GM21723 (cell line): ENCODE results near the gene COL23A1.
"Not testable (repeated sequence)": the region's sequence is repeated elsewhere in the genome, so short reads cannot be mapped to it uniquely, and the experiment has no call there.

Source experiments
- ATAC-seq: cut with Tn5 transposase; IDR thresholded peaks from one replicate; pipeline ENCODE4 v1.9.1; 2021; ENCODE audit warnings: mild to moderate bottlenecking, moderate library complexity; ENCODE audit not compliant: unreplicated experiment

Gene COL23A1

GRCh38 chr5:178317727-178318126 is 272.5 kb downstream of the COL23A1 start:
- ATAC-seq: not testable (repeated sequence)

GRCh38 chr5:178314961-178315820 is 275.0 kb downstream of the COL23A1 start:
- no peak for ATAC-seq

DNA sequence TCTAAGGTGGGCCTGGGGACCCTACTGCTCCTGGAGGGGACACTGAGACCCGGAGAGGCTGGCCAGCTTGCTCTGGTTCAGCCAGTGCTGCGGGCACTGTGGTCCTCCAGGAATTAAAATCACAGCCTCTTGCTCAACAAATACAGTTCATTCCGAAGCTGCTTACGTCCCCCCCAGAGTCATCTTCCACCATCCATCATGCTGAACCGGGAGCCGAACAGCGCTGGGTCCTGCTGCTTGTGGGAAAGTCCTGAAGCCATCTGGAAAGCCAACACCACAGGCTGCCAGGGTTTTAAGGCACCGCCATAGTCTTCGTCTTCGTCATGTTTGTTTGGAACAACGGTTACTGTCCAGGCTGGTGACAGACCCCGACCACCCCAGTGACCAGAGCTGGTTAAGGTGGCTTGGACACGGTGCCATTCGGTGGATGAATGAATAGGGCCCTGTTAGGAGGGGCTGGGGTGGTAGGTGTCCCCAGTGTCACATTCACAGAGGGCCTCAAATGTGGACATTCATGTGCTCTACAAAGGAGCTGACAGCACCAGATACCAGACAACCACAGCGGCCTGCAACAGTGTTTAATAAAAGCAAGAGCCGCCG is 276.0 kb downstream of the COL23A1 start:
- no peak for ATAC-seq

- no peak for ATAC-seq
Measured at GRCh38 chr5:178313316-178313715, 276.9 kb downstream of the COL23A1 start.

GRCh38 chr5:178312880-178313282 is 277.3 kb downstream of the COL23A1 start:
- no peak for ATAC-seq

DNA sequence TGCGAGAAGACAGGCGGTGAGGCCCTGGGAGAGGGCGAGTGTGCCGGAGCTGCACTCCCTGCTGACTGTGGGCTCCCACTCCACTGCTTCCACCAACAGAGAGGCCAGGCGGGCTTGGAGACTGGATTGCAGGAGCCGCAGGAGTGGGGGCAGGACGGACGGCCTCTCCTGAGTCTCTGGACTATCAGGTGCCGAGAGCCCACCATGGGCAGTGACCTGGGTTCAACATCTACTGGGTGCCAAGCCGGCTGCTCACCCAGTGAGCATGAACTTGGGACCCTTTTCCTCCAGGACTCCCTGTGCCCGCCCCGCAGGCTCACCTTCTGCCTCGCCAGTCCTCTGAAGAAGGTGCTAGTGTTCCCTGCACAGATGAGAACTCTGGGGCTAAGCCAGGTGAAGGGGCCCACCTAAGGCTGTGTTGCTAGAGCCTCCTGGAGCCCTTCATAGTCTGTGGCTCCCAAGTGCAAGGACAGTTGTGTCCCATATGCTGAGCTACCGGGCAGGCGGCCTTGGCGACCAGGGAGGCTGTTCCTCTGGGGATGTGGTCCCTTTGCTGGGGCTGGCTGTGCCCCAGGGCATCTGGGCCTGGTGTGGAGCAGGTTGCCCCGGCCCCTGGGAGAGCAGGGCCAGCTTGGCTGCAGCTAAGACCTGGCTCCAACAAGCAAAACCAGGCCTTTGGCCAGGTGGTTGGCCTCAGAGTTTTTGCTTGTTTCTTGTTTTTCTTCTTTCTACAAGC is 279.9 kb downstream of the COL23A1 start:
- ATAC-seq: no peak

DNA sequence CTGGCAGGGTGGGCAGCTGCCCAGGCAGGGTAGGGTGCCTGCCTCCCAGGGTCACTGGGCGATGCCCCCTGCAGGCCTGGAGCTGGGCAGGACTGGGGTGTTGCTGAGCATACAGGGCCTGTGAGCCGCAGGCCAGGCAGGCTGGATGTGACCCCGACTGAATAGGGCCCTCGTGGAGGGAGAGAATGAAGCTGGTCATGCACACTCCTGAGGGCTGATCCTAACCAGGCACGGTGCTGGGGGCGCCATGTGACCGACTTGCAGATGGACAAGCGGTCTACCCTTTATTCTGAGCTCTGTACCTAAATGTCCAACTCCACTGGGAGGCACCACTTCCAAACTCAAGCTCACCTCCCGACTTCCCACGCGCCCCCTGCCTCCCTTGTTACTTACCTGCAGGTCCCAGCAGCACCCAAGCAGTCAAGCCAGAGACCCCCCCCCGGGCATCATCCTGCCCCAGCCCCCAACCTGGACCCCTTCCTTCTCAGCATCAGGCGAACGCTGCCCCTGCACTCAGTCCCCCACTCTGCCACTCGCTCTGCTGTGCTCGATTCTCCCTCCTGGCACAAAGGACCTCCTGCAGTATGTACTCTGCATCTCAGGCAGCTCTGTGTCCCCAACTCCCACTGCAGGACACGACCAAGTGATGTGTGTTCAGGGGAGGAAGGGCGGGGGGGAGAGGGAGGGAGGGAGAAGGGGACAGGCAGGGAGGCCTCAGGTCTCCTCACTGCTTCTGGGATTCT is 280.8 kb downstream of the COL23A1 start:
- no peak for ATAC-seq

DNA sequence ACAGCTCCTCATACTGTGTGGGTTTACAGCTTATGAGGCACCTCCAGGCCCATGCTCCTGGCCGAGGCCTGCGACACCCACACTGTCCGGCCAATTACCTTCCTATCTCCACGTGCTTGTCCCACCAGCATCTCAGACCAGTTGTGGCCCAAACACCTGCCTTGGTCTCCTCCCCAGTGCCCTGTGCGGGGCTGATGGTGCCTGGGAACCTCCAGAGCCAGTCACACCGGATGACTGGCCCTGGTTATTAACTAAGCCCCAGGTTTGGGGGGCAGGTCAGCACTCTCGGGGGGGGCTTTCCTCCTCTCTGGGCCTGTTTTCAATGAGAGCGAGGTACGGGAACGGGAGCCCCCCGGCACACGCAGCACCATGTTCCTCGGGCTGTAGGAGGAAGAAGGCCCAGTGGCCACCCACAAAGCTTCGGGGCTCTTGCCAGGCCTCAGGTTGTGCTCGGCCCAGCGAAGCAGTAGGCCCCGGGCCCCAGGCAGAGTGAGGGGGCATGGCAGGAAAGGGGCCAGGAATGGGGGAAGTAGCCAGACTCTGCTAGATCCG is 281.6 kb downstream of the COL23A1 start:
- ATAC-seq: no peak

DNA sequence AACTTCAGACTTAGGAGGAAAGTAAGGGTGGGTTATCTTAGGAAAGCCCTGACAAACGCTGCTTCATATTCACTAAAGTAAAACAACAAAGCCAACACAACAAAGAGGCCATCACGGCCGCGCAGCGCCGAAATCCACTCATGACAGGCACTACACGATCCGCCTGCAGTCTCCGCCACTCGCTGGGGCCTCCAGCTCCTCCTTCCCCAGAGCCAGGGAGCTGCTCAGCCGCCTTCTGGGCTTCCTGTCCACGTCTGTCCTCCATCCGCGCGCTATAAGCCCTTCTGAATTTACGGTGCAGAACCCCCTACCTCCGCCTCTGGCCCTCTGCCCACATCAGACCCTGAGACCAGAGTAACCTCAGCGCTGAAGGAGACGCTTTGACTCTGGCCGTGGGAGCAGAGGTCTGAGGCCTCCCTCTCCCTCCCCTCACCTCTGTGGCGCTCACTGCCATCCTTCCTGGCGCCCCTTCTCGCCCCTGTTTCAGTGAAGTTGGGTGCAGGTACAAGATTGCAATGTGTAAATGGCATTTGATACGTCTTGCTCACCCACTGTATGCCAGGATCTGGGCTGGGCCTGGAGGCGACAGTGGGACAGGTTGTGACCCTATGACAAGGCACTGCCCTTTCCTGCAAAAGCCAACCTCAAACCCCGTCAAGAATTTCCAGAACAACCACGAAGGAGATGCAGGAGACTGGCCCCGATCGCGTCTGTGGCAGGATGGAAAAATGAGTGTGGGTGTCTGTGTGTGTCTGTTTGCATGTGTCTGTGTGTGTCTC is 282.7 kb downstream of the COL23A1 start:
- no peak for ATAC-seq

DNA sequence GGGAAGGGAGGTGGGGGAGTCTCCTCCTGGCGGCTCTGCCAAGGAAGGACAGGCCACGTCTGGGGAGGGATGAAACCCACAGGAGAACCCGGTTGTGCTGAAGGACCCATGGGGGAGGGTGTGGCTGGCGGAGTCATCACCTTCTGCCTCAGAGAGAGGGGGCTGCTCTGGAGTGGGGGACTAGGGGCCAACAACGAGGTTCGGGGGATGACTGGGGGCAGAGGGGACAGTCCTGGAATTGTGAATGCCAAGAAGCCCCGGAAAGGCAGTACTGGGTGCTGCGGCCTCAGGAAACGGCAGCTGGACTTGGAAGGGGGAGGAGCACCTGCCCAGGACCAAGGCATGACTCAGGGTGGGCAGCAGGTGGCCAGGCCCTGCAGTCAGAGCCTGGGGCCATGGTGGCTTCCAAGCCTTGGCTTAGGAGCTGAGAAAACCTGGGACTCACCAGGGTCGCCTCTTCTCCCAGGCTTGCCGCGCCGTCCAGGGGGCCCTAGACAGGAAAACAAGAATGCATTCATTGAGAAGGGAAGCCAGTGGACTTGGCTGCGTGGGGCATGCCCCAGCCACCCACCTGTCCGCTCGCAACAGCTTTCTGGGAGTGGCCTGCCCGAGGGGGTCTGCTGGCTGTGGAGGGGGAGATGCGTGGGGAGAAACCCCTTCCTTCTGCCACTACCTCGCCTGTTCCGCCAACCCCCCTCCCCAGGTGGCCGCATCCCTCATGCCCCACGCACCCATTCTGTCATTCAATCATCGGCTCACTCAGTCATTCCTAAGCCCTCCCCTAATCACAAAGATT is 283.6 kb downstream of the COL23A1 start:
- ATAC-seq: no peak

- no peak for ATAC-seq
Measured at GRCh38 chr5:178305801-178306200, 284.4 kb downstream of the COL23A1 start.

DNA sequence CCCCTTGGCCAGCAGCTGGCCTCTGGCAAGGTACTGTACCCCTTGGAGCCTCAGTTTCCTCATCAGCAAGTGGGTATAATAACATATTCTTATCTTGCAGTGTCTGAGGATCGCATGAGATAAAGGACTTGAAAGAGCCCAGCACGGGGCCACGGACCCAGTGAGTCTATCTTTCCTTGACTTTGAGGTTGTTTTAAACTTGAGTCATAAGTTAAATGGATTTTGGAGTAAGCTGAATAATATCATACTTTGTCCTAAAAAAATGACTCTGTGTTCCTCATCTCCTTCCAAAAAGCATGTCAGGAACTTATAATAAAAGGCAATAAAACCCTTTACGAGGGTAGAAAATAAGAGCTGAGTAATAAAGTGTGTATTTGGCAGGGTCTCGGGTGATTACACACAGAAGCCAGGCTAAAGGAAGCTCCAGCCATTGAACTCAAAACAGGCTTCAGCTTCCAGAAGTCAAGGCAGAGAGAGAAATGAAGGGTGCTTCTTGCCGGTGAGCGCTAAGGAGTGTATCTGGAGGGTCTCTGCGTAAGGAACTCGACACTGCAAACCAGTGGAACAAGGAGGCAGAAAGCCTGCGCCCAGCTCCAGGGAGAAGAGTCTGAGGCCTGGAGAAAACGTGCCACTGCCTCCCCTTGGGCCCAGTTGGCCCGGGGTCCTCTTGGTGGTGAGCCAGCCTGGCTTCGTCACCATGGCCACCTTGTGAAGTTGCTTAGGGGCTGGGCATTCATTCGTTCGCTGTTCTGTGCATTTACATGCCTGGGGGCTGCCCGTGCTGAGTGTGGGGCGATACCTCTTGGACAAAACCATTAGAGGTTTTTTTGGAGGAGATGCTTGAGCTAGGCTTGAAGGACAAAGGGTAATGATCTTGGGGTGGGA is 285.2 kb downstream of the COL23A1 start:
- no peak for ATAC-seq

DNA sequence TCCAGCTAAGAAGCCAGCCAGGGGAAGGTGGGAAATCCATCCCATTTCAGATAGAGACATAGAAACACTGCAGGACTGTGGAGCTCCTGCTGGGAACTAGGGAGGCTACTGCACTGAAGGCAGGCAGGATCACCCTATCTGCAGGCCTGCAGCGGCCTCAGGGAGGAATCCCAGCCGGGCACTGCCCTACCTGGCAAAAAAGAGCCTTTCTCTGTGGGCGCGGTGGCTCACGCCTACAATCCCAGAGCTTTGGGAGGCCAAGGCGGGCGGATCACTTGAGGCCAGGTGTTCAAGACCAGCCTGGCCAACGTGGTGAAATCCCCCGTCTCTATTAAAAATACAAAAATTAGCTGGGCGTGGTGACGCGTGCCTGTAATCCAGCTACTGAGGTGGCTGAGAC is 286.2 kb downstream of the COL23A1 start:
- no peak for ATAC-seq

GRCh38 chr5:178302321-178302720 is 287.9 kb downstream of the COL23A1 start:
- not testable (repeated sequence) for ATAC-seq

GRCh38 chr5:178301641-178302040 is 288.6 kb downstream of the COL23A1 start:
- no peak for ATAC-seq

- no peak for ATAC-seq
Measured at GRCh38 chr5:178298283-178298807, 291.8 kb downstream of the COL23A1 start.

DNA sequence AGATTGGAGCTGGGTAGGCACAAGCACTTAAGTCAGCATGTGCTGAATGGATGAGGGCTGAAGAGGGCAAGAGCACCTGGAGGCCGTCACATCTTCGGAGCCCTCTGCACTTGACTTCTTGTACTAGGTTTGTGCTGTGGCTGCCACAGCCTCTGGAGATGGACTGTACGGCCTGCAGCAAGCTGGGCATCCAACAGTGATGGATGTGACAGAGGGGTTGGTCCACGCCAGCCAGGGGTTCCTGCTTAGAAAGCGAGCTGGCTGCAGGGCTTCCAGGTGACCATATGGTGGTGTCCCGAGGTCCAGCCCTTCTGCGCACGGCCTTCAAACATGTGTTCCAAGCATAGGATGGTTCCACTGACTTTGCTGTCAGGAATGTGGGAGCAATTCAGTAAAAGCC is 292.4 kb downstream of the COL23A1 start:
- no peak for ATAC-seq

DNA sequence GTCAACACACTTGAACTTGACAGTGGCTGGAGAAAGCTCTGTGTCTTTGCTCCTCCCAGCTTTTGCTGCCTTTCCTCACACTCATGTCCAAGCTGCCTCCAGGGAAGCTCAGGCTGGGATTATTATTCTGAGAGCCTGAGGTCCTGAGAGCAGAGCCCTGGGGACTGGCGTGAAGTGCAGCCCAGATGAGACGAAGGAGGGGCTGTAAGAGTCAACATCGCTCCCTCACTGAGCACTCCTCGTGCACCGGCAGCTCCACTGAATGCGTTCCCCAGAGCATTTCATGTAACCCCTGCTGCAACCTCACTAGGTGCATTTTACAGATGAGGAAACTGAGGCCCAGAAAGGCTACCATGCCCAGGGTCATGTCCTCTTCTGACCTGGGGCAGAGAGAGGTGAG is 294.1 kb downstream of the COL23A1 start:
- ATAC-seq: no peak
